ENCODE data around the gene RASSF4. TPM values are rescaled to one million over a fixed set of nuclear protein-coding genes. Genes with fewer than 3 reads are reported as not detected.

RASSF4 gene
- total and polyA plus RNA-seq, 3 donors from 2014 or later, result 28.2 to 68.1 (median 53.1) TPM

DNA sequence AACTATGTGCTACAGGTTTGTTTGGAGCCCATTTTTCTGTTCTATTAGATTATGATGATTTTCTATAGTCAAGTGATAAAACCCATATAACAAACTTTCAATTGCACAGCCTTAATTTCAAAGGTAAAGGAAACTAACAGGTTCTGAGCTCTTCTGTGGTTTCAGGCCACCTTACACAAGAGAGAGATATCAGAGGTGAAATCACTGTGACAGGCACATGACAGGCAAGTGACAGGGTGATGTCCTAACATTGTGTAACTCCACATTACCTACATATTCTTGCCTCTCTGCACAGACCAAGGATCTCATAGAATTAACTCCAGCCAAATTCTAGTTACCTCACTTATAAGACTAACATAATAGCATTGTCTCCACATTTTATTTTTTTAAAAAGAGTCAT, 76.1 kb downstream of the RASSF4 start:
- no peak for TF ChIP-seq POLR2A (IDR thresholded peaks at IDR 0.05)
- TF ChIP-seq, protein P1, sequence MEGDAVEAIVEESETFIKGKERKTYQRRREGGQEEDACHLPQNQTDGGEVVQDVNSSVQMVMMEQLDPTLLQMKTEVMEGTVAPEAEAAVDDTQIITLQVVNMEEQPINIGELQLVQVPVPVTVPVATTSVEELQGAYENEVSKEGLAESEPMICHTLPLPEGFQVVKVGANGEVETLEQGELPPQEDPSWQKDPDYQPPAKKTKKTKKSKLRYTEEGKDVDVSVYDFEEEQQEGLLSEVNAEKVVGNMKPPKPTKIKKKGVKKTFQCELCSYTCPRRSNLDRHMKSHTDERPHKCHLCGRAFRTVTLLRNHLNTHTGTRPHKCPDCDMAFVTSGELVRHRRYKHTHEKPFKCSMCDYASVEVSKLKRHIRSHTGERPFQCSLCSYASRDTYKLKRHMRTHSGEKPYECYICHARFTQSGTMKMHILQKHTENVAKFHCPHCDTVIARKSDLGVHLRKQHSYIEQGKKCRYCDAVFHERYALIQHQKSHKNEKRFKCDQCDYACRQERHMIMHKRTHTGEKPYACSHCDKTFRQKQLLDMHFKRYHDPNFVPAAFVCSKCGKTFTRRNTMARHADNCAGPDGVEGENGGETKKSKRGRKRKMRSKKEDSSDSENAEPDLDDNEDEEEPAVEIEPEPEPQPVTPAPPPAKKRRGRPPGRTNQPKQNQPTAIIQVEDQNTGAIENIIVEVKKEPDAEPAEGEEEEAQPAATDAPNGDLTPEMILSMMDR (IDR thresholded peaks at IDR 0.05), result no peak
- Histone ChIP-seq H3K4me3 (no peak overlapping the region), H3K27ac (no peak overlapping the region), H3K27me3 (no peaks in the 10 kb centered on the region), H3K9me3 (no peaks in the 10 kb centered on the region), H3K4me1 (no peaks in the 10 kb centered on the region), H3K36me3 (ENCODE audit: low read depth, missing control alignments) (no peaks in the 10 kb centered on the region)
- intact Hi-C loops (cut with DNase I; ENCODE audit: low total_unique reads), result no loop called here
- no peak for DNase-seq

DNA sequence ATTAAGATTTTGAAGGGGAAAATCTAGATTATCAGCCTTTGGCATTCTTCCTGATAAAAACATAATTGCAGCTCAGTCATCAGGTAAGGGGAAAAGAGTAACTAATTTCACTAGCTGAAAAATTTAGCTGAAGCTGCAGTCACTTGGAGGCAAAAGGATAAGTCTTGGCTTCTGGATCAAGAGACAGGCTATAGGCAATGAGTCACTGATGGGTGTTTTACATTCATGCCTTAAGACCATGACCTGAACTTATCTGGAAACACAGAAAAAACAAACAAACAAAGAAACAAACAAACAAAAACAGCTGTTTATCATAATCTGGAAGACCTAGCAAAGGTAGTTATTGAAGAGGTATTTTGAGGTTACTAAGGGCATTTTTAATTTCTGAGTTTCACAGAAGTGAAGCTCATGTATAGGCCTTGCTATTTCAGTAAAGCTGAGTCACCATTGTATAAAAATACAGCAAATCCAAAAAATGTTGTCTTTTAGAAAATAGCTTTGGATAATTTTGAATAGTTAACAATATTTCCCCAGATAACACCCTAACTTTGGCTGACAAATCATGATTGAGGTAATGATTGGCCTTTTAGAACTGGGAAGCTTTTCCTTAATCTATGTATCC, 81.4 kb downstream of the RASSF4 start:
- Histone ChIP-seq H3K27ac (no peak overlapping the region), H3K27me3 (no peaks in the 10 kb centered on the region), H3K4me3 (no peak overlapping the region), H3K36me3 (ENCODE audit: low read depth, missing control alignments) (no peaks in the 10 kb centered on the region), H3K9me3 (no peaks in the 10 kb centered on the region), H3K4me1 (no peaks in the 10 kb centered on the region)
- intact Hi-C loops (cut with DNase I; ENCODE audit: low total_unique reads), result no loop called here
- no peak for DNase-seq
- TF ChIP-seq, protein P1 (IDR thresholded peaks at IDR 0.05), result no peak
- no peak for TF ChIP-seq POLR2A (IDR thresholded peaks at IDR 0.05)

DNA sequence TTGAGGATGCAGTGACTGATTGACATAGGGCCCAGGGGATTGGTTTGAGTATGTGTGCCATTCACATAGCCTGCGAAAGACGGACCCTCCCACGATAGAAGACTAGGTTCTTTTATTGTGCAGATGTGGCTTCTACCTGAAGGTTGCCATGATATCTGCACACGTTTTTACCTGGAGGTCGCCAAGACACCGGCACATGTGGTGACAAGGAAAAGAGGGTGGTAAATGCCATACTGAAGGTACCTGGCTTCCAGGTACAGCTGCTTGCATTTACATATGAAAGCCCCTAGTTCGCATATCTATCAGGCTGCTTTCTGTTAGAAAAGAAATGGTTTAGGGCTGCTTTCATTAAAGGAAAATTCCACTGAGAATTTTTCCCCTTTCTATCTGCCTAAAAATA, 84.7 kb downstream of the RASSF4 start:
- H3K4me3 ChIP-seq, result no peak overlapping the region
- intact Hi-C loops (cut with DNase I; ENCODE audit: low total_unique reads), result no loop called here
- no peaks in the 10 kb centered on the region for H3K9me3 ChIP-seq
- H3K27ac ChIP-seq, result no peak overlapping the region
- no peaks in the 10 kb centered on the region for H3K36me3 ChIP-seq (ENCODE audit: low read depth, missing control alignments)
- no peaks in the 10 kb centered on the region for H3K27me3 ChIP-seq
- TF ChIP-seq, protein P1 (IDR thresholded peaks at IDR 0.05), result no peak
- no peak for TF ChIP-seq POLR2A (IDR thresholded peaks at IDR 0.05)
- WGBS, 2 donors, result 44 to 58% methylated on average over 7 of the region's 7 CpGs
- no peak for DNase-seq
- H3K4me1 ChIP-seq, result no peaks in the 10 kb centered on the region

Other genes with a start within 250 kb of the RASSF4 start
- 1 to 10 TPM; 1.5 to 8.7 TPM for gene TMEM72, start 48.5 kb upstream of the RASSF4 start, total RNA-seq
- 3.0 TPM for gene TMEM72, start 48.5 kb upstream of the RASSF4 start, polyA plus RNA-seq (ENCODE audit: insufficient read depth, low read depth, low replicate concordance)
- 10 to 100 TPM; 33.1 to 84.9 TPM for gene DEPP1, start 19.0 kb downstream of the RASSF4 start, total RNA-seq
- 29.1 TPM for gene DEPP1, start 19.0 kb downstream of the RASSF4 start, polyA plus RNA-seq (ENCODE audit: insufficient read depth, low read depth, low replicate concordance)
- gene ZNF22, start 41.1 kb downstream of the RASSF4 start, total RNA-seq, result 10 to 100 TPM; 12.6 TPM
- 12.6 TPM for gene ZNF22, start 41.1 kb downstream of the RASSF4 start, polyA plus RNA-seq (ENCODE audit: insufficient read depth, low read depth, low replicate concordance)